SK-N-MC (cell line): ENCODE measurements around the gene ARMC9.

Experiments
- EZH2 ChIP-seq: fragments of 200-600 bp; sonication (generic); IDR thresholded peaks from one replicate; pipeline ENCODE4 v1.6.1; 2017; ENCODE audit warnings: antibody characterized with exemption
- POLR2AphosphoS5 ChIP-seq: IDR thresholded peaks from 2 replicates; pipeline ENCODE4 v1.6.1; 2012; ENCODE audit warnings: mild to moderate bottlenecking, low read depth, low read length, borderline replicate concordance

- no peak for TF ChIP-seq EZH2
- TF ChIP-seq POLR2AphosphoS5 = no peak
Measured at GRCh38 chr2:231184319-231184718, 14.1 kb upstream of the ARMC9 start.
